Stimulated activated CD8-positive, alpha-beta memory T cell treated with anti-CD3 and anti-CD28 coated beads, Interleukin-4, amount 100 ng/mL, for 1 hour (primary cell): ENCODE results near the gene ZNF74.
A peak's percentile ranks its signal among the peaks of the same experiment; 100 is the strongest.
"Not testable (repeated sequence)": the region's sequence is repeated elsewhere in the genome, so short reads cannot be mapped to it uniquely, and the experiment has no call there.

Experiments
- DNase-seq, 2 donors: peaks; one replicate each; pipeline ENCODE4 v3.0.0-alpha.2; 2020; ENCODE audit warnings: low read depth in 2 of 2, low spot score in 1 of 2

Gene ZNF74

DNA sequence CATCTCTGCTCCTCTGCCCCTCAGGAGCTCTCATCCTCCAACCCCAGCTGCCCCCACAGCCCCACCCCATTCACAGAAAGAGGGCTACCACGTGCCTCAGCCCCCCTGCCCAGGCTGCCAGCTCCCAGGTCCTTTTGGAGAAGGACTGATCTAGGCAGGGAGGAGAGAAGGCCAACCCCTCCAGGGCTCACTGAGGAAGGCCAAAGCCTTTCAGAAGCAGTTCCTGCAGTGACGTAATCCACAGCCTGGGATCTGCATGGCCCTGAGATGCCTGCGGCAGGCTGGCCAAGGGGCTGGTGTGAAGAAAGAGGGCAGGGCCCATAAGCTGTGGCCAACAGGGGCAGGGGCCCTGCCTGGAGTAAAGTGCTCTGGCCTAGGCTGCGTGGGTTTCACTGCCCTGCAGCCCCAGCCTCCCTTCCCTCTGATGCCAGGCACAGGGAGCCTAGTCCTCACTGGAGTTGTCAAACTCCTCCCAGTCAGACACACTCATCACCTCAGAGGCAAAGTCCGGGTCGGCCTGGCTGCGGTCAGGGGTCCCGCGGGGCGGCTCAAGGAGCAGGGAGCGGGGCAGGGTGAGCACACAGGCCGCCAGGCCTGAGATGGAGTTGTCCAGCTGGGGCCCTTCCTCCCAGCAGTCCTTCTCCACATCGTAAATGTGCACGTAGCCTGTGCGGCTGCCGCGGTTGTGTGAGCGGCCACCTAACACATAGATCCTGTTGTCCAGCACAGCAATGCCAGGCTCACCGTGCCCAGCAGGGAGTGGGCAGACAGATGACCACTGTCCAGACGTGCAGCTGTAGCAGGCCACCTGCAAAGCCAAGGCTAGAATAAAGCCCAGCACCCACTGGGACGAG, 47.9 kb downstream of the ZNF74 start:
- DNase-seq: no peak

DNA sequence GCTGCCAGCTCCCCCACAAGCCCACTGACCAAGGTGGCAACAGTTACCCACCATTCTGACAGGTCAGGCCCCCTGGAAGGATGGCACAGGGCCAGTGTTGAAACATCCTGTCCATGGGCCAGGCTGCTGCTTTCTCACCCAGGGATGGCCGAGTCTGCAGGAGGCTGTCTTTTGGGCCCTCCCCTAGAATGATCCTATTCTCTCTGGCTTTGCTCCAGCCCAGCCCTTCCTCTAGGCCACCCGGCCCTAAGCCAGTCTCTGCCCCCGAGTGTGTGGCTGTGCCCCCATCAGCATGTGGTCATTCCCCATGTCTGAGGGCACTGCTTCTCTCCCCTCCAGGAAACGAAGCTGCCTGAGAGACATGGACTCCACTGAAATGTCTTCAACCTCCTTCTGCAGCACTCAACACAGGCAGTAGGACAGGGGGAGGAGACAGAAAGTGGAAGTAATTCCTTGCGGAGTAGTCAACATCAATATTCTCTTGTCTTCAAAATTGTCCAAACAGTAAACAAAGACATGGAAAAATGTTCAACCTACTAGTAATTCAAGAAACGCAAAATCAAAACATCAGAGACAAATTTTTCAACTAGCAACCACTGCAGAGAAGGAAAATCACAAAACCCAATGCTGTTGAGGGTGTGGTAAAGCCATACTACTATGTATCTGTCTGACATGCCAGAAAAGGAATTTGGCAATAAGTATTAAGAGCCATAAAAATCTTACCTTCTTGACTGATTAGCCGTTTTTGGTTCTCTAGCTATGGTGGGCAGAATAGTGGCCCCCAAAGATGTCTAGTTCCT, 48.7 kb downstream of the ZNF74 start:
- DNase-seq: no peak

DNA sequence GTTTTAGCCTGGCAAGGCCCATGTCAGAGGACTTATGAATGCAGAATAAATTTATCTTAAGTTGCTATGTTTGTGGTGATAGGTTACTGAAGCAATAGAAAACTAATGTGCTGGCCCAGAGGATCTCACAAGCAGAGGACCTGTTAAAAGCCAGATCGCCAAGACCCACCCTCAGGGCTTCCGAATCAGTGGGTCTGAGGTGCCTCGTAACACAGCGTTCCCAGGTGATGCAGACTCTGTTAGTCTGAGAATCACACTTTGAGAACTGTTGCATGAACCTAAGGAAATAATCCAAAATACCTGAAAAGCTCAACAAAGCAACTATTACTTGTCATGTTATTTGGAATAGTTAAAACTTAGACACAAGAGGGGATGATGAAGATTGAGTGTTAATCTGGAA, 50.4 kb downstream of the ZNF74 start:
- no peak for DNase-seq

DNA sequence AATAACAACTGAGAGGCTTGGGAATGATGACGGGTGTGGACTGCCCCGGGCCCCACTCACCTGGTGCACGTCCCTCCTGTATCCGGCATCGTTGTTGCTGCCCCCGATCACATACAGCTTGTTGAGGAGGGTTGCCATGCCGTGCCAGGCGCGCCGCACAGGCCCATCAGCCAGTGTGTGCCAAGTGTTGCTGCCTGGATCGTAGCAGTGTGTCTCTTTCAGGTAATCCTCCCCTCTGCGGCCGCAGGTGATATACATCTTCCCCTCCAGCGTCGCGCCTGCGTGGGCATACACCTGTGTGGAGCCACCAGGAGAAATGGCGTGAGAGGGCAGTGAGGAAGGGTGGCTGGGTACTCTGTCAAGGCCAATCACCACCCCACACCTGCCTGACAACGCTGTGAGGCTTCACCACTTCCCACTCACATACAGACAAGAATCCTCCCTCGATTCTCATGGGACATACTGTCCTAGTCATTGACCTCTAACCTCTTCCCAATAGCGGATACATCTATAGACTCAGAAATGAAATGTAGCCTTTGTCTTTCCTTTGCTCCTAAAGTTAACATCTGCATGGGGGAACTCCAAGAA, 52.5 kb downstream of the ZNF74 start:
- DNase-seq: no peak

DNA sequence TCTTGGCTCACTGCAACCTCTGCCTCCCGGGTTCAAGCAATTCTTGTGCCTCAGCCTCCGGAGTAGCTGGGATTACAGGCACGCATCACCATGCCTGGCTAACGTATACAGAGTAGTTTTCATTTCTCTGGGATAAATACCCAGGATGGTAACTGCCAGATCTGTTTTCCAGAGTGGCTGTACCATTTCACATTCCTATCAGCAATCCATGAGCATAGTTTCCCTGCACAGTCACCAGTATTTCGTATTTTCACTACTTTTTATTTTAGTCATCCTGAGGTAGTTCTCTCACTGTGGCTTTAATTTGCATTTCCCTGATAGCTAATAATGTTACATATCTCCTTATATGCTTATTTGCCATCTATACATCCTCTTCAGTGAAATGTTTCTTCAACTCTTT, 54.7 kb downstream of the ZNF74 start:
- no peak for DNase-seq

DNA sequence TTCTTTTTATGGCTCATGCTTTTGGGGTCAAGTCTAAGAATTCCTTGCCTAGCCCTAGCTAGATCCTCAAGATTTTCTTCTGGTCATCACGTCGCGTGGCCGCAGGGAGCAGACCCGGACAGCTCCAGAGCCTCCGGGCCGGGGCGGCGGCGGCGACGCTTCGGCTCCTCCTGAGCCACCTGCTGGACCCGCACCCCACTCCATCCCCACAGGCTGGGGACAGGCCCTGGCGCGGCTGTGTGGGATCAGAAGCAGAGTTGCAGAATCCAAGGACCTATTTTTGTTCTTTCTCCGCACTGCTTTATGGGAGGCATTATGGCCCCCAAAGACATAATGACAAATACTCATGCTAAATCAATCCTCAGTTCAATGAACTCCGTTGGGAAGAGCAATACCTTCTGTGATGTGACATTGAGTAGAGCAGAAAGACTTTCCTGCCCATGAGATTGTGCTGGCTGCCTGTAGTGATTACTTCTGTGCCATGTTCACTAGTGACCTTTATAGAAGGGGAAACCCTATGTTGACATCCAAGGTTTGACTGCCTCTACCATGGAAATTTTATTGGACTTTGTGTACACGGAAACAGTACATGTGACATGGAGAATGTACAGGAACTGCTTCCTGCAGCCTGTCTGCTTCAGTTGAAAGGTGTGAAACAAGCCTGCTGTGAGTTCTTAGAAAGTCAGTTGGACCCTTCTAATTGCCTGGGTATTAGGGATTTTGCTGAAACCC, 56.0 kb downstream of the ZNF74 start:
- DNase-seq: no peak

DNA sequence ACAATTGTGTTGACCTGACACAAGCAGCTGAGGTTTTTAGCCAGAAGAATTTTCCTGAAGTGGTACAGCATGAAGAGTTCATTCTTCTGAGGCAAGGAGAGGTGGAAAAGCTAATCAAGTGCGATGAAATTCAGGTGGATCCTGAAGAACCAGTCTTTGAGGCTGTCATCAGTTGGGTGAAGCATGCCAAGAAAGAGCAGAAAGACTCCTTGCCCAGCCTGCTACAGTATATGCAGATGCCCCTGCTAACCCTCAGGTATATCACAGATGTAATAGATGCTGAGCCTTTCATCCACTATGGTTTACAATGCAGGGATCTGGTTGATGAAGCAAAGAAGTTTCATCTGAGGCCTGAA, 56.6 kb downstream of the ZNF74 start:
- DNase-seq: no peak

DNA sequence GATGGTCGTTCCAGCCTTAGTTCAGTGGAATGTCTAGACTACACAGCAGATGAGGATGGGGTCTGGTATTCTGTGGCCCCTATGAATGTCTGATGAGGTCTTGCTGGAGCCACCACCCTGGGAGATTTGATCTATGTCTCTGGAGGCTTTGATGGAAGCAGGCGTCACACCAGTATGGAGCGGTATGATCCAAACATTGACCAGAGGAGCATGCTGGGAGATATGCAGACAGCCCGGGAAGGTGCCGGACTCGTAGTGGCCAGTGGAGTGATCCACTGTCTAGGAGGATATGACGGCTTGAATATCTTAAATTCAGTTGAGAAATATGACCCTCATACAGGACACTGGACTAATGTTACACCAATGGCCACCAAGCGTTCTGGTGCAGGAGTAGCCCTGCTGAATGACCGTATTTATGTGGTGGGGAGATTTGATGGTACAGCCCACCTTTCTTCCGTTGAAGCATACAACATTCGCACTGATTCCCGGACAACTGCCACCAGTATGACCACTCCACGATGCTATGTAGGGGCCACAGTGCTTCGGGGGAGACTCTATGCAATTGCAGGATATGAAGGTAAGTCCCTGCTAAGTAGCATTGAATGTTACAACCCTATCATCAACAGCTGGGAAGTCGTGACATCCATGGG, 57.3 kb downstream of the ZNF74 start:
- DNase-seq: not testable (repeated sequence)

DNA sequence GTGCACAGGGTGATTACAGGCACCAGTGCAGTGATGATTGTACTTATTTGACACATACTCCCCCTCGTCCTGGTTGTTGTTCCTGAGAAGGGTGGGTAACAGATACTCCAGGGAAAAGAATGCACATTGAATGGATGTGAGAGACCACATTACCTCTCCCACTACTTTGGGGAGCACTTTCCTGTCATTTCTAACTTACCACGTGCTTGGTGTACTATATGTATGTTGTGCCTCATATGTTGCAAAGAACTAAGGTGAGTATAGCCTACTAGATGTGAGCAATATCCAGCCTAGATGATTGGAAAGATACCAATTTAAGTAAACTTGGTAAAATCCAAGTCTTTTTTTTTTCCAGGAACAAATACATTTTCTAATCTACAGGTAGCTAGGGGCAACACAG, 58.0 kb downstream of the ZNF74 start:
- DNase-seq: no peak

DNA sequence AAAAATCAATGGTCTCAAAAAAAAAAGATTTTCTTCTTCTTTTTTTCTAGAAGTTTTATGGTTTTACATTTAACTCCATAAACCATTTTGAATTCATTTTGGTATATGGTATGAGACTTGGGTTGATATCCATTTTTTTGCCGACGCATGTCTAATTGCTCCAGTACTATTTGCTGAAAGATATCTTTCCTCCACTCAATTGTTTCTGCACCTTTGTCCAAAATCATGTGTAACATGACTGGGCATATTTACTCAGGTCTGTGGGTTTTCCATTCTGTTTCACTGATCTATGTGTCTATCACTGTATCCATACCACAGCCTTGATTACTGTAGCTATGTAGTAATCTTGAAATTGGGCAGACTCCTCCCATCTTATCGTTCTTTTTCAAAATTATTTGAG, 59.3 kb downstream of the ZNF74 start:
- DNase-seq: no peak

DNA sequence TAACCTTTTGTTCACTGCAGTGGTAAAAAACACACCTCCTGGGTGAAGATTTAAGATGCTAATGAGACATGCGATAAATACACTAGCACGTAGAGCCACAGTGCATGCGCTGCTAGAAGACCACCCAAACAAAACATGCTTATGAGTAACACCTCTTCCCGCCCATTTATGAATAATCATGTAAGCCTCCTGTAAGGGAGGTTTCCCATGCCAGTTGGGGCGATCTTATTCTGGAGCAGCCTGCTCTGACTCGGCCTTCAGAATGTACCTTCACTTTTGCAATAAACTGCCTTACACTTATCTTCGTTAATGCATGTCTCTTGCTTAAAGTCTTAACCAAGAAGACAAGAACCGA, 61.7 kb downstream of the ZNF74 start:
- no peak for DNase-seq

DNA sequence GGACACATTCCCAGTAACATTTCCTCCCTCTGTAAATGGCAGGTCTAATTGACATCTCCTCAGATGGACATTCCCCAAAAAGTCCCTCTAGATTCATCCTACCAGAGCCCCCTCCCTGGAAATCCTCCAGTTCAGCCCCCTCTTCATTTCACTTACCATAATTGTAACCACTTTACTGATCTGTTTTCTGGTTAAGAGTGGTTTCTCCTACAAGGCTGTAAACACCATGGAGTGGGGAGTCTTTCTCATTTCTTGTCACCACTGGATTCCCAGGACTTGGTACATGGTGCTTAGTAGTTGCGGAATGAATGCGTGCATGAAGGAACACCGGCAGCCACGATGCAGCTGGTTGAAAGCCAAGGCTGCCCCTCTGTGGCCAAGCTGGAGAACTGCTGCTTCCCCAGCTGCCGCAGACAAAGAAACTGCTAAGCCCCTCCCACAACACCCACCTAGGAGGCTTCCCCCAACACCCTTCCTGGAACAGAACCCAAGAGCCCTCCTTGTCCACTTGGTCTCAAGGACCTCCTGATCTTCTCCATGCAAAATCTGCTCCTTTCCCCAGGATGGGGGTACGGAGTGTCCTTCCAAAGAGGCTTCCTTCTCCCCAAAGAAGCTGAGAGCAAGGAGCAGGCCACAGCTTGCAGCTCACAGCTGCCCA, 62.2 kb downstream of the ZNF74 start:
- DNase-seq: peak; percentile 38 to 58

DNA sequence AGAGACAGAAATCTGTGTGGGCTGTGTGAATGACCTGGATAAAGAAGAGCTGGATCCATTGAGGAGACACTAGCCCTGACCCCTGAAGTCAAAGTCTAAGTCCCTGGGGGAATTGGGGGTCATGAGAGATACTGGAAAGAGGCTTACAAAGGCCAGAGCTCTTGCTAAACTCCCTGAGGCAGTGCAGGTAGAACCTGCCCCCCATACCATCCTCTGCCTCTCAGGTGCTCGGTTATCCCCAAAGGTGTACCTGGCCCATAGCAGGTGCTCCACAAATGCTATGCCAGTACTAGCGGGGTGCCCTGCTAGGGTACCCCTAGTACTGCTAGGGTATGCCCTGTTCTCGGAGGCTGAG, 62.7 kb downstream of the ZNF74 start:
- no peak for DNase-seq

DNA sequence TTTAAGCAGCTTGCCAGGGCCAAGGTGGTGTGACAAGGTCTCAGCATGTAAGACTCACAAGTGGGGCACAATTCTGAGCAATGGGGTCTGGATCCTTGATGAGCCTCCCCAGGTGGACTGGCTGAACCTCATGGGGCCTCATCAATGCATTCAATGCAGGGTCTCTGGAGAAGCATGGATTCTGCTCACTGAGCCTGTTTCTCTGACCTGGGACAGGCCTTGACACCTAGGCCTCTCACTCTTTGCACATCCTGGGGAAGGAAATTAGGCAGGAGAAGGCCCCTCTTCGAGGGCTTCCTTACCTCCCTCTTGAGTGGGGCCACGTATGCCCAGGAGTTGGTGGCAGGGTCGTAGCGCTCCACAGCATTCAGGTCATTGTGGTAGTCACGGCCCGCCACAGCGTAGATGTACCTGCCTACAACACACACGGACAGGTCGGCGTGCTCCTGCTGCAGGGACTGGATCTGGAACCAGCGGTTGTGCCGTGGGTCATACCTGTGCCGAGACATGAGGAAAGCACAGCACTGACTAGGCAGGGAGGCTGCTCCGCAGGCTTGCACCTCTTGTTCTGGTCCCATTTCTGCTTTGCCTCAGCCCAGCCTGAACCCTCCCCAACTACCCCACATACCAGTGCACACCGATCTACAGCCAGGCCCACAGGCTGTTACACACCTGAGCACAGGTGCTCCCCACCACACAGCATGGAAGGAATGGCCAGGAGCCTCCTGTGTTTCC, 63.7 kb downstream of the ZNF74 start:
- no peak for DNase-seq
